Panc1 (cell line): Measurements from ENCODE around the gene NT5C2.

ENCODE experiments used
- CTCF ChIP-seq: fragments of 450-650 bp; IDR thresholded peaks from 2 replicates; pipeline ENCODE4 v1.5.1; 2017; ENCODE audit warnings: mild to moderate bottlenecking
- POLR2AphosphoS5 ChIP-seq: IDR thresholded peaks from 2 replicates; pipeline ENCODE4 v1.6.1; 2012; ENCODE audit warnings: mild to moderate bottlenecking, low read depth, low read length, moderate library complexity
- REST ChIP-seq, 2 experiments: IDR thresholded peaks; 2 replicates each; pipeline ENCODE4 v1.6.1; 2011 to 2012; ENCODE audit warnings: low read depth in 2 of 2, control low read depth in 1 of 2, low read length in 1 of 2, mild to moderate bottlenecking in 1 of 2, moderate library complexity in 1 of 2; ENCODE audit not compliant: insufficient read depth in 1 of 2
- SIN3A ChIP-seq: IDR thresholded peaks from 2 replicates; pipeline ENCODE4 v1.6.1; 2012; ENCODE audit warnings: low read depth, mild to moderate bottlenecking, low read length, moderate library complexity, borderline replicate concordance; ENCODE audit not compliant: insufficient read depth
- TCF7L2 ChIP-seq: IDR thresholded peaks from 2 replicates; pipeline ENCODE4 v1.6.1; 2011; ENCODE audit warnings: mild to moderate bottlenecking, low read depth, low read length, inconsistent platforms

GRCh38 chr10:103196516-103196915 is 3.4 kb upstream of the NT5C2 start:
- no peak for TF ChIP-seq CTCF
- no peak for TF ChIP-seq TCF7L2
- TF ChIP-seq REST (IDR thresholded peaks at IDR 0.05; ENCODE audit: insufficient read depth in 1 of 2, low read depth in 2 of 2, low read length in 1 of 2): no peak
- no peak for TF ChIP-seq POLR2AphosphoS5
- TF ChIP-seq SIN3A: no peak
